ENCODE data around the gene ADAM20.
"Not testable (repeated sequence)": the region's sequence is repeated elsewhere in the genome, so short reads cannot be mapped to it uniquely, and the experiment has no call there.

ADAM20 gene

DNA sequence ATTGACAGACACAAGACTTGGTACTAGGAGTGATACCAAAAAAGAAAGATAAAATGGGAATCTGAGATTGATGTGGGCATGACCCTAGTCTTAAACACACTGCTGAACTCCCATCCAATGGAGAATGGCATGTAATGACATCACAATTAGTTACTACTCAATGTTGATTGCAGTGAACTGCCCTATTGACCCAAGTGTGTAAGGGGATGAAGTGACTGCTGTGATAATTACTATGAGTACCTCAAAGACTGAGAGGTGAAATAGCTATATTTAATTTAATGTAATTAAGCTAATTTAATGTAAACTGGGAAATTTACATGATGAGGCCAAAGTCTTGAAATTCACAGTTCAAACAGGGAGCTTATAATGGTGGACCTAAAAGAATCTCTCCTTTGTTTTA, at the start of gene ADAM20:
TSS of gene ADAM20 (minus strand) at position 101 of the 400 bp plus-strand sequence. CDS start 10,247 bp downstream, outside the sequence.
- DNase-seq = no peak

DNA sequence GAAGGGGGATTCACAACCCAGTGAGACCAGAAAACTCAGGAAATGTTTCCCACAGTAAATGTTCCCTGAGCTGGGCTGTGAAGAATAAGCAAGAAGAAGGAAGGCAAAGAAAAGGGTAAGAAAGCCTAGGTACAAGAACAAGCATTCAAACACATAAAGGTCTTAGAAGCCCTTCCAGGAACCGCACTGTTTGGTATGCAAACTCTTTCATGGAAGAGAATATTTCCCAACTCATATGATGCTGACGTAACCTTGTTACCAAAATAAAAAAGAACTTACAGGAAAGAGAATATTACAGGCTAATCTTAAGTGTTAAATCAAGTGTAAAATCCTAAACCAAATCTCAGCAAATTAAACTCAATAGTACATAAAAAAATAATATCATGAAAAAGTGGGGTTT, 42.1 kb upstream of the ADAM20 start:
- no peak for DNase-seq

DNA sequence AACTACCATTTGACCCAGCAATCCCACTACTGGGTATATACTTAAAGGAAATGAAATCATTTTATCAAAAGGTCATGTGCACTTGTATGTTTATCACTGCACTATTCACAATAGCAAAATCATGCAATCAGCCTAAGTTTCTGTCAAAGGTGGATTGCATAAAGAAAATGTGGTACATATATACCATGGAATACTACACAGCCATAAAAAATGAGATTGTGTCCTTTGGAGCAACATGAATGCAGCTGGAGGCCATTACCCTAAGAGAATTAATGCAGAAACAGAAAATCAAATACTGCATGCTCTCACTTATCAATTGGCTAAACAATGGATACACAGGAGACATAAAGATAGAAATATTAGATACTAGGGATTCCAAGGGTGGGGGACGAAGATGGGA, 38.2 kb upstream of the ADAM20 start:
- DNase-seq = no peak

DNA sequence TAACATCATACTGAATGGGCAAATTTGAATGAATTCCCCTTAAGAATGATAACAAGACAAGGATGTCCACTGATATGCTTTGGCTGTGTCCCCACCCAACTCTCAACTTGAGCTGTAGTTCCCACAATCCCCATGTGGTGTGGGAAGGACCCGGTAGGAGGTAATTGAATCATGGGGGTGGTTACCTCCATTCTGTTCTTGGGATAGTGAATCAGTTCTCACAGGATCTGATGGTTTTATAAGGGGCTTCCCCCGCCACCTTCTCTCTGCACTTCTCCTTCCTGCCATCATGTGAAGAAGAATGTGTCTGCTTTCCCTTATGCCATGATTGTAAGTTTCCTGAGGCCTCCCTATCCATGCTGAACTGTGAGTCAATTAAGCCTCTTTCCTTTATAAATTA, 36.3 kb upstream of the ADAM20 start:
- DNase-seq = no peak

DNA sequence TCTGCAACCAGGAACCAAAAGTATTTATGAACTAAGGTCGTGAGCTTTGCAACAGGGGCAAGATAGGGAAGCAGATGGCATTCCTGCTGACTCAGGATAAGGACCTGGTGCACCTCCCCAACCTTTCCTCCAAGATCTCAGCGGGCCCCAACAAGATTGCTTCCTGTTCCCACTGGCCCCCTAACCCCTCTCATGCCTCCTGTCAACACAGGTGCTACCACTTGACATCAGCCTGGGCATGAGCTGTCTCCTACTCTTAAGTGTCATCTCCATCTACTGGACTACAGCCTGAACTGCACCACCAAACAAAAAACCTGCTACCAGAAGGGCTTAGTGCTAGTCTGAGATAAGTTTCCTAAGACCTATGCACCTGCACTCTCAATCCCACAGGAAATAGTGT, 33.0 kb upstream of the ADAM20 start:
- peak; percentile 54 for DNase-seq

DNA sequence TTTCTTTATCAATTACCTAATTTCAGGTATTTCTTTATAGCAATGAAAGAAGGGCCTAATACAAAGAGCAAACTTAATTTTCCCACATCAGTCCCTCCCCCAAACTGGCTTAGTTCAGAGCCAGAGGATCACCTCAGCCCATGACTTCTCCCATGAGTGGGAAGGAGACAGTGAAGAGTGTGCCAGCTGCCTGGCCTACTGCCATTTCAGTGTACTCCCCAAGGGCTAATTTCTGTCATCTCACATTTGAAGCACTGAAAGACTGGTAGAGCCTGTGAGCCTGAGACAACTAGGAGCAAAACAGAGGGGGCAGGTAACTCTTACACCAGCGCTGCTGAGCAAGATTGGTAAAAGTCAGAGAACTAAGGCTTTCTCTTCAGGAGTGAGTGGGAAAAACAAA, 29.1 kb upstream of the ADAM20 start:
- no peak for DNase-seq

DNA sequence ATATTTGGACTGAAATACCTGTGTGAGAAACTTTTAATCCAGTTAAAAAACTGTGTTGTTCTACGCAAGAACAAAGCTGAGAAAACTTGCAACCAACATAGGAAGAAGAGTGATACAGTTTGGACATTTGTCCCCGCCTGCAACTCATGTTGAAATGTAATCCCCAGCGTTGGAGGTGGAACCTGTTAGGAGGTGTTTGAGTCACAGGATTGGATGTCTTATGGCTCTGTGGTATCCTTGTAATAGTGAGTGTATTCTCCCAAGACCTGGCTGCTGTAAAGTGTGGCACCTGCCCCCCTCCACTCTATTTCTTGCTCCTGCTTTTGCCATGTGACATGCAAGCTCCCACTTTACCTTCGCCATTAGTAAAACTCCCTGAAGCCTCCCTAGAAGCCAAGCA, 28.6 kb upstream of the ADAM20 start:
- DNase-seq = no peak

DNA sequence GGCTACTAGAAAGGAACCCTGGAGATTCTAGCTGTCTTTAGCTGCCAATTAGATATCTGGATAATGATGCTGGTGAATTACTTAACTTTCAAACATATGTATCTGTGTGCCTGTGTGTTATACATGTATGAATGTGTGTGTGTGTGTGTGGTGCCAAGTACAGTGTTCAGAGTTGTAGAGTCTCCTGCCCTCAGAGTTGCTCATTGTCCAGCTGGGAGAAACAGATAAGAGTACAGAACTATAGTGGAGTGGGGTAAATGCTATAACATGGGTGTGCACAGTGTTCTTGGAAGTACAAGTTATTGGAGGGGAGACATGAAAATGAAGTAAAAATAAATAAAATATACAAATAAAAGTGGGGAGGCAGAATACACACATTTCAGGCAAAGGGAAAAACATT, 23.6 kb upstream of the ADAM20 start:
- no peak for DNase-seq

DNA sequence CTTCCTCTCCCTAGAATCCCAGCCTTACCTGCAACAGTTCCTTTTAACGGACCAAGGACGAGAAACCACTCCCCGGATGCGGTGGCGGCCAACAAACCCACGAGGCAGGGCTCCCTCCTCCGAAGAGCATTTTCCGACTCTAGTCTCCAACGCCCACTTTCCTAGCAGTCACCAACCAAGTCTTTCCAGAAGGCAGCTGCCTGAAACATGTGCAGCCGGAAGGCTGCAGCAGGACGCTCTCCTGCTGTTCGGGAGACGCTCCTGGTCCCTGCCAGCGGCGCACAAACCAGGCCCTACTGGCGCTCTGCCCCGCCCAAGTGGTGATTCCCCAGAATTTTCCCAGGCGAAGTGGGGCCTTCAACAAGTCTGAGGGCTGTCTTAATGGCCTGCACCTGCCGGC, 21.1 kb upstream of the ADAM20 start:
- no peak for DNase-seq

DNA sequence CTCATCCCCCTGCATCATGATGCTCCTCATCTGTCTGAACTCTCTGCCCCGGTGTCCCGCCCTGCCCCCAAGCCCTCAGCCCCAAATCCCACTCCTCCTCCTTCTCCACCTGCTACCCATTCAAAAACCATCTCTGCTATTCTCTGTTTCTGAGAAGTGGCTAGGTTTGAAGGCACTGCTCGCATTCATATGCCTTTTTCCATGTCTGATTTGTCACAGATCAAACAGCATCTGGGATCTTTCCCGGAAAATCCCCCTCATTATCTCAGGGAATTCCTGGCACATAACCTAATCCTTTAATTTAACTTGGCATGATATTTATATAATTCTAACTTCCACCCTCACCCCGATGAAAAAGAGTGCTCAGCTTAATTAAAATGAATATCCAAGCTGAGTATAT, 3.3 kb upstream of the ADAM20 start:
- DNase-seq = no peak

DNA sequence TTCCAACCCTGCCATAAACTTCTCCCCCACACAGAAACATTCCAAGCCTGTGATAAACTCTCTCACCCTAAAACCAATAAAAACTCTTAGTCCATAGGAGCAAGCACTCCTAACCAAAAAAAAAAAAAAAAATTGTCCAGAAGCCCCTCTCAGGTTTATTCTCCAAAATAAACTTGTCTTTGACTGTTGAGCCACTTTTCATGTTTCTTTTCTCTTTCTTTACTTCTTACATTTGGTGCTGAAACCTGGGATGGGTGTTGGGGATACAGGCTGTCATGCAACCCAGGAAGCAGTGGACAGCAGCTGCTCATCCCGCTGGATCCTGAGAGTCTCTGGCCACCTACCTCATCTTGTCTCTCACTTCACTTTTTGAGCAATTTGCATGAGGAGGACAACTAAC, 2.0 kb upstream of the ADAM20 start:
- DNase-seq = no peak

DNA sequence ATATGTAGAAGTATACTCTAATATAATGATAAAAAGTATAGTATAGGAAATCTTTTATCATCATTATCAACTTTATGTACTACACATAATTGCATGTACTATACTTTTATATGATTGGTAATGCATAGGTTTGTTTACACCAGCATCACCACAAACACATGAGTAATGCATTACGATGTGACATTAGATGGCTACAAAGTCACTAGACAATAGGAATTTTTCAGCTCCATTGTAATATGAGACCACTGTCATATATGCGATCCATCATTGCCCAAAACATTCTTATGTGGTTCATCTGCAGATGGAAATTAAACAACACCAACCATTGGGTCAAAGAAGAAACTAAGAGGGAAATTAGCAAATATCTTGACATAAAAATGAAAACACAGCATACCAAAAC, 4.4 kb downstream of the ADAM20 start:
- no peak for DNase-seq

DNA sequence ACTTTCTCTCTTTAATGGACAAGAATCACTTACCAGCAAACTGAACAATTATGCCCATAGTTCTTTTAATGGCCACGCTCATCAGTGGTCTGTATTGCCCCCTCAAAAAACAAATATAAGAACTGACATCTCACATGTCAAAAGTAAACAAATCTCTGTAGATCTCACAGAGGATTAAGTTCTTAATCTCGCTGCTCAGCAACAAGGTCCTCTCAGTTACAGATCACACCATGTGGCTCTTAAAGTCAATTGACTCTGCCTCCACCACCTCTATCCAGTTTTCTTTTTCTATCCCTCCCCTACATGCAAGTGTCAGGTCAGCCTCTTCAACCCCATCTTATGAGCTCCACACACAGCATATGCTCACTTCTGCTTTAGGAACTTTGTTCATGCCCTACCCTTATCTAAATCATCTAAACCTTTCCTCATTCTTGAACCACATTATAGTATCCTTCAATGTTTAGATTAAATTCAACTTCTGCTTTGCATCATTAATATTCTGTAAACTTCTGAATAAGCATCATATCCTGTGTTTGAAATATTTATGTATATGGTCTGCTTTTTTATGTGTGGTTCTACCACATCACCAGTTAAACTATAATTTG, 7.2 kb downstream of the ADAM20 start:
- DNase-seq = peak; percentile 4

DNA sequence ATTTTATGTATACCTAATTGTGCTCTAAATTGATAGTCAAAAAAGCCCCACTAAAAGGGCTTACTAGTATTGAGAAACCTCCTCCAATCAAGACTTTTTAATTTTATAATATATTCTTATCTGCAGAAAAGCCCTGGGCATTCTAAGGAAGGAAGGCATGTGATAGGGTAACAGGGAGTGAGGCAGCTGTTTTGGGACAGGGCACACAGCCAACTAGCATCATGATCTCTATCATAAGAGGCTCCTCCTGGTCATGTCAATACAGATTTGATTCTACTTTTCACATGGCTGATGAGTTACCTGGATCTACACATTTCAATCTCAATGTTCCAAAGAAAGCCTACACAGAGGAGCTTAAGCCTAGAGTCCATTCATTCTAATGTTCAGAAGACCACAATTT, 9.1 kb downstream of the ADAM20 start:
- peak; percentile 17 for DNase-seq

DNA sequence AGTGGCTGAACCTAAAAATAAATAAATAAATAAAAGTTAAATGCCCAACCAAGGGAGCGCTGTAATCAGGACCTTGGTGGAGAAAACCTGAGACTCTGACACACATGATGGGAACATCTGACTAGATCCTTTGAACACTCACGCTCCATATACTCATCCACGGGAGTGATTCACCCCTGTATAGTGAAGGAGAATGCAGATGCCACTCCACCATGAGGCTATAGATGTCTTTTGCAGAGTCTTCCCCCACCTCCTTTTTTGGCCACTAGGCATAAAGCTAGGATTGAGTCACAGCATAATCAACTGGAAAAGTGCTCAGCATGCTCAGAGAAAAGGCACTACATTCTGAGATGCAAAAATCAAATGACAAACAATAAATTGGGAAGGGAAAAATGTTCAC, 19.0 kb downstream of the ADAM20 start:
- DNase-seq = no peak

DNA sequence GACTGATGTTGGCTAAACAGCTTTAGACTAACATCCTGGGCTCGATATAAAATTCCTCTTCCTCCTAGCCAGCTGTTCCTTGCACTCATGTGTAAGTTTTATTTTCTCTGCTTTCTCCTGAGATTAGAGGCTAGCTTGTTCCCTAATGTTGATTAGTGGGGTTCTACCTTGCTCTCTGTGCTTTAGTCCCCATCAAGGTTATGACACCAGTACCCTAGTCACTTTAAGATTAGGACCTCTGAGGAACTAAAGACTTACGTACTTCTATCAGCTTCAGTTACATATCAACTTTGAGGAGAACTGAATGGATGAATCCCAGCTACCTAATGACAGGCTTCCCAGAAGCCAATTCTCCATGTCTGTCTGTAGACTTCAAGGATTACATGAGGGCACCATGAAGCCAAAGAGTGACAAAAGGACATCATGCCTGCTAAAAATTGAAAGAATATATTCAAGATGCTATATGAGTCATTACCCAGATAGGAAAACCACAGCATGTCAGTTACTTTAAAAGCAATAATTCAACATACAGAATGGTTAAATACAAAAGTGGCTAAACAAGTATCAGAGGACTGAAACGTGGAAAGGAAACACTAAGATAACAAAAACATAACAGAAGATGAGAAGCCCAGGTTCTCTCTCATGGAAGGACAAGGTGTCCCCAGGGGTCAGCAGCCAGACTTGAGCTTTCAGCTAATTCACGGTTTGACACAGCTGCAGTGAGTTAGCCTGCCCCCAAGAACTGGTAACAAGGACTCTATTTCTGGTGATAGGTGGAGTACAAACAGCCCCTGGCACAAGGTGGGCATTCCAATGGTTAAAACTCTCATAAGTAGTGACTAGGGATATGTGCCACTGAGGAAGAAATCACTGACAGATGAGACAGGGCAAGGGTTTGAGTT, 20.4 kb downstream of the ADAM20 start:
- DNase-seq = no peak

DNA sequence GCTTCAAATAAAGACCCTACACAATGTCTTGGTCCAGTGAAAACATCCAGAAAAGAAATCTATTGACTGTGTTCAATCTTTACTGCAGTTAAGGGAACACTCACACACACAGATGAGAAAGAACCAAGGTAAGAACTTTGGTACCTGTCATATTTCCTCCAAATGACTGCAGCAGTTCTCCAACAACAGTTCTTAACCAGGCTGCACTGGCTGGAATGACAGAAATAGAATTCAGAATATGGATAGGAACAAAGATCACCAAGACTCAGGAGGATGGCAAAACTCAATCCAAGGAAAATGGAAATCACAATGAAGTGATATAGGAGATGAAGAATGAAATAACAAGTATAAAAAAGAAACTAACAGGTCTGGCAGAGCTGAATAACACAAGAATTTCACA, 36.6 kb downstream of the ADAM20 start:
- DNase-seq = no peak

DNA sequence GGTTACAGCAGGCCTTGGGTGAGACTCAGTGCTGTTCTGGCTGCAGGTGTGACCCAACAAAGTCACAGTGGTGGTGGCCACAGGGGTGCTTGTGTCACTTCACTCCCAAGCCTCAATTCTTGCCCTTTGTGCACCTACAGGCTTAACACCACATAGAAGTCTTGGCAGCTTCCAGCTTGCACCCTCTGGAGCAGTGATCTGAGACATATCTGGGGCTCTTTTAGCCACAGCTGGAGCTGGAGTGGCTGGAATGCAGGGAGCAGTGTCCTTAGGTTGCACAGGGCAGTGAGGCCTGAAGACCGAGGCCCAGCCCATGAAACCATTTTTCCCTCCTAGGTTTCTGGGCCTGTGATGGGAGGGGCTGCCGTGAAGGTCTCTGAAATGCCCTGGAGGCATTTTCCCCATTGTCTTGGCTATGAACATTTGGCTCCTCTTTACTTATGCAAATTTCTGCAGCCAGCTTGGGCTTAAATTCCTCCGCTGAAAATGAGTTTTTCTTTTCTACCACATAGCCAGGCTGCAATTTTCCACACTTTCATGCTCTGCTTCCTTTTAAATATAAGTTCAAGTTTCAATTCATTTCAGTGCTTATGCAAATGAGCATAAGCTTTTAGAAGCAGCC, 45.1 kb downstream of the ADAM20 start:
- DNase-seq = no peak

DNA sequence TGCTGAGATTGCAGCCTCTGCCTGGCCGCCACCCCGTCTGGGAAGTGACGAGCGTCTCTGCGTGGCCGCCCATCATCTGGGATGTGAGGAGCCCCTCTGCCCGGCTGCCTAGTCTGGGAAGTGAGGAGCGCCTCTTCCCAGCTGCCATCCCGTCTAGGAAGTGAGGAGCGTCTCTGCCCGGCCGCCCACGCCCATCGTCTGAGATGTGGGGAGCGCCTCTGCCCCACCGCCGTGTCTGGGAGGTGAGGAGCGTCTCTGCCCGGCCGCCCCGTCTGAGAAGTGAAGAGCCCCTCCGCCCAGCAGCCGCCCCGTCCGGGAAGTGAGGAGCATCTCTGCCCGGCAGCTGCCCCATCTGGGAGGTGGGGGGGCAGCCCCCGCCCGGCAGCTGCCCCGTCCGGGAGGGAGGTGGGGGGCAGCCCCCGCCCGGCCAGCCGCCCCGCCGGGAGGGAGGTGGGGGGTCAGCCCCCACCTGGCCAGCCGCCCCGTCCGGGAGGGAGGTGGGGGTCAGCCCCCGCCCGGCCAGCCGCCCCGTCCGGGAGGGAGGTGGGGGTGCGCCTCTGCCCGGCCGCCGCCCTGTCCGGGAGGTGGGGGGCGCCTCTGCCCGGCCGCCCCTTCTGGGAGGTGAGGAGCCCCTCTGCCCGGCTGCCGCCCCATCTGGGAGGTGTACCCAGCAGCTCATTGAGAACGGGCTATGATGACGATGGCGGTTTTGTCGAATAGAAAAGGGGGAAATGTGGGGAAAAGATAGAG, 57.3 kb downstream of the ADAM20 start:
- not testable (repeated sequence) for DNase-seq

DNA sequence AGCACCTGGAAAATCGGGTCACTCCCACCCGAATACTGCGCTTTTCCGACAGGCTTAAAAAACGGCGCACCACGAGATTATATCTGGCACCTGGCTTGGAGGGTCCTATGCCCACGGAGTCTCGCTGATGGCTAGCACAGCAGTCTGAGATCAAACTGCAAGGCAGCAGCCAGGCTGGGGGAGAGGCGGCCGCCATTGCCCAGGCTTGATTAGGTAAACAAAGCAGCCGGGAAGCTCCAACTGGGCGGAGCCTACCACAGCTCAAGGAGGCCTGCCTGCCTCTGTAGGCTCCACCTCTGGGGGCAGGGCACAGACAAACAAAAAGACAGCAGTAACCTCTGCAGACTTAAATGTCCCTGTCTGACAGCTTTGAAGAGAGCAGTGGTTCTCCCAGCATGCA, 59.3 kb downstream of the ADAM20 start:
- not testable (repeated sequence) for DNase-seq

DNA sequence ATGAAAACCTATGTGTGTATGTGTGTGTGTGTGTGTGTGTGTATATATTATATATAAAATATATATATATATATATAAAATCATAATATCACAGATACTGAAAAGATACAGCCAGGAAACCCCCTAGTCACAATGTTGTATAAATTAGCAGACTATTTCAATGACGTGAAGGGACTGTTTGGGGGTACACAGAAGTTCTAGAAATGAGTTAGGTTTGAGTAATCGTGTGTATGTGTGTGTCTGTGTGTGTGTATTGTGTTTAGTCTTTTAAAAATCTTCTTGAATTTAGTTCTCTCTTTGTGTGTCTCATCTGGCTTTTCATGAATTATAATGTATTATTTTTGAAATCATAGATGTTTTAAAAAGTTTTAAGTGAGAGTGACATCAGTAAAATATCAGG, 61.0 kb downstream of the ADAM20 start:
- DNase-seq = no peak

All from NCI-H345 (cell line).